ENCODE results near the gene PLEK2.

- no peak for TF ChIP-seq CTCF (conservative IDR thresholded peaks at IDR 0.05)
- no peak for TF ChIP-seq EZH2 (IDR thresholded peaks at IDR 0.05; ENCODE audit: low read depth)
Measured at GRCh38 chr14:67441256-67441655, 29.3 kb upstream of the PLEK2 start.
